Esophagus mucosa (tissue), 1 donor: ENCODE data around the gene TOGARAM1. TPM values are rescaled to one million over a fixed set of nuclear protein-coding genes. Genes with fewer than 3 reads are reported as not detected.
"Not testable (repeated sequence)": the region's sequence is repeated elsewhere in the genome, so short reads cannot be mapped to it uniquely, and the experiment has no call there.

Experiments used
- ATAC-seq: fragments of 200-7000 bp; cut with Tn5 transposase; one replicate; pipeline ENCODE4 v1.9.1; 2020
- total RNA-seq: library from RNA; stranded (reverse); gene quantifications from one replicate; pipeline ENCODE4 v1.2.4, GENCODE V29; 2023
- donor health status: DM: yes; HTN: yes; CAD: no.

The TOGARAM1 gene
- total RNA-seq, 1 donor from 2014 or later: 8.8 TPM

GRCh38 chr14:45051180-45051579, 89.2 kb downstream of the TOGARAM1 start:
- ATAC-seq: no peak

GRCh38 chr14:45051896-45052295, 89.9 kb downstream of the TOGARAM1 start:
- ATAC-seq: no peak

GRCh38 chr14:45057349-45057748, 95.4 kb downstream of the TOGARAM1 start:
- no peak for ATAC-seq

GRCh38 chr14:45057881-45058364, 95.9 kb downstream of the TOGARAM1 start:
- no peak for ATAC-seq

GRCh38 chr14:45060551-45060950, 98.6 kb downstream of the TOGARAM1 start:
- ATAC-seq: no peak

- ATAC-seq: no peak
These were observed 103.5 kb downstream of the TOGARAM1 start for GRCh38 chr14:45065540-45065939.

- no peak for ATAC-seq
These were observed 104.0 kb downstream of the TOGARAM1 start for GRCh38 chr14:45065956-45066355.

- no peak for ATAC-seq
These were observed 104.7 kb downstream of the TOGARAM1 start for GRCh38 chr14:45066667-45067066.

- ATAC-seq: no peak
These were observed 106.4 kb downstream of the TOGARAM1 start for GRCh38 chr14:45068396-45068795.

- no peak for ATAC-seq
These were observed 108.2 kb downstream of the TOGARAM1 start for GRCh38 chr14:45070215-45070614.

GRCh38 chr14:45072126-45072525, 110.1 kb downstream of the TOGARAM1 start:
- ATAC-seq: no peak

GRCh38 chr14:45073231-45073879, 111.4 kb downstream of the TOGARAM1 start:
- ATAC-seq: no peak

- ATAC-seq: no peak
These were observed 116.3 kb downstream of the TOGARAM1 start for GRCh38 chr14:45078323-45078722.

GRCh38 chr14:45080416-45080968, 118.5 kb downstream of the TOGARAM1 start:
- not testable (repeated sequence) for ATAC-seq

GRCh38 chr14:45081096-45081495, 119.1 kb downstream of the TOGARAM1 start:
- ATAC-seq: not testable (repeated sequence)

- ATAC-seq: no peak
These were observed 120.4 kb downstream of the TOGARAM1 start for GRCh38 chr14:45082420-45082819.

GRCh38 chr14:45083617-45083975, 121.6 kb downstream of the TOGARAM1 start:
- no peak for ATAC-seq

- ATAC-seq: peak; percentile 99
These were observed 122.2 kb downstream of the TOGARAM1 start, which contains the start of gene PRPF39 for GRCh38 chr14:45083976-45084722. PRPF39 (plus strand) TSS chr14:45084116; CDS start chr14:45095240, 11,124 bp downstream.

GRCh38 chr14:45084946-45085346, 123.0 kb downstream of the TOGARAM1 start:
- ATAC-seq: no peak

- peak; percentile 93 for ATAC-seq
These were observed 127.8 kb downstream of the TOGARAM1 start for GRCh38 chr14:45089813-45090212.

GRCh38 chr14:45091710-45092109, 129.7 kb downstream of the TOGARAM1 start:
- ATAC-seq: no peak

GRCh38 chr14:45094275-45094674, 132.3 kb downstream of the TOGARAM1 start:
- ATAC-seq: no peak

GRCh38 chr14:45095143-45095542, 133.2 kb downstream of the TOGARAM1 start:
- ATAC-seq: no peak

GRCh38 chr14:45096218-45096617, 134.2 kb downstream of the TOGARAM1 start:
- ATAC-seq: no peak
